OCI-M1 (cell line): ENCODE results near the gene NOS2.
A peak's percentile ranks its signal among the peaks of the same experiment; 100 is the strongest.
"Not testable (repeated sequence)": the region's sequence is repeated elsewhere in the genome, so short reads cannot be mapped to it uniquely, and the experiment has no call there.

Experiments
- DNase-seq: peaks from one replicate; lab custom pipeline; 2025; lab: John Stamatoyannopoulos, UW

Gene NOS2

DNA sequence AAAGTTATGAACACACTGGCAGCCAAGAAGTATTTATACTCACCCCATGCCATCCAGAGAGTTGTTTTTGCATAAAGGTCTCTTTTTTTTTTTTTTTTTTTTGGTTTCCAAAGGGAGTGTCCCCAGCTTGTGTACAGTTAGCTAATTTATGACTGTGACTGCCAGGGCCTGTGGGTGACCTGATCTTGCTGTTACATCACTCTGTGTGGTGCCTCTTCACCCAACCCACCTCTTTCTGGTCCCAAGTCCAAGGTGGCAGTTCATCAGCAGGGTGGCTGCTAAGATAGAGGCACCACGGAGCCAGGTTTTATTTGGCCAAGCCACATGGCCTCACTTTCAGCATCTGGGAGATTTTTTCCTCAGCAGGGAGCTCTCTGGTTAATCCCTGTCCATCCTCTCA is at the start of gene NOS2:
NOS2 (minus strand) TSS at position 8 of the 400 bp plus-strand sequence. CDS start 1,720 bp downstream, outside the sequence.
- DNase-seq, result no peak

DNA sequence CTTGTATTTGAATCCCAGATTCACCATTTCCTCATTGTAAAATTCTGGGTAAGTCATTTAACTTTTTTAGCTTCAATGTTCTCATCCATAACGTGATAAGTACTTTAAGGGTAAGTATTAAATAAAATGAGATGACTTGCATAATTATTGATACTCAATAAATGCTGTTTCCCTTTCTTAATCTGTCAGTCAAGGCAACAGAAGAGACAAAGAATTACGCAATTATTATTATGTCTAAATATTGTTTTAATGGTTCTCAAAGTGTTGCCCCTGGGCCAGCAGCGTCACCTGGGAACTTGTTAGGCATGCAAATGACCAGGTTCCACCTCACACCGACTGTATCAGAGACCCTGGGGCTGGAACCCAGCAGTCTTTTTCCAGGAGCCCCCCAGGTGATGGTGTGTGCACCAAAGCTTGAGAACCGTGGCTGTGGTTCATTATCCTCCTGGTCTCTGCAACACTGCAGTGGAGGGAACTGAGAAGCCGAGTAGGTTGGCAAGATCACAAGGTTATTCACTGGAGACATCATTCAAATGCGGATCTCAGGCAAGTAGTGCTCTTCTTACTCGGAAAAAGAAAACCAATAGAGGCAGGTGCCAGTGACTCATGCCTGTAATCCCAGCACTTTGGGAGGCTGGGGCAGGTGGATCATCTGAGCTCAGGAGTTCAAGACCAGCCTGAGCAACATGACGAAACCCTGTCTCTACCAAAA is 49.3 kb upstream of the NOS2 start:
- no peak for DNase-seq

DNA sequence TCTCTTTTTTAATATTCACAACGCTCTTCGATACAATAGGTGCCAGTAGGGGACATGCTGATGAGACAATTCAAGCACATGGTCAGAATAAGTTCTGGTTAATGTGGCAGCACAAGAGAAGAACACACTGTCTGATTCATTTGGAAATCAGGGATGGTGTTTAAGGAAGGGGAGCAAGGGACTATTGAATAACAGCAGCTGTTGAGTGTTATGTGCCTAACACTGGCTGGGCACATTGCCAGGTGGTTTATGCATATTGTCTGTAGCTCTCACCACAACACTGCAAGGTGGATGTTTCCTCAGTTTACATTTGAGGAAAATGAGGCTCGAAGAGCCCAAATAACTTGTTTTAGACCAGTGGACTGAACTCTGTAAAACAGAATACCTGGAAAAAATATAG is 48.6 kb upstream of the NOS2 start:
- no peak for DNase-seq

DNA sequence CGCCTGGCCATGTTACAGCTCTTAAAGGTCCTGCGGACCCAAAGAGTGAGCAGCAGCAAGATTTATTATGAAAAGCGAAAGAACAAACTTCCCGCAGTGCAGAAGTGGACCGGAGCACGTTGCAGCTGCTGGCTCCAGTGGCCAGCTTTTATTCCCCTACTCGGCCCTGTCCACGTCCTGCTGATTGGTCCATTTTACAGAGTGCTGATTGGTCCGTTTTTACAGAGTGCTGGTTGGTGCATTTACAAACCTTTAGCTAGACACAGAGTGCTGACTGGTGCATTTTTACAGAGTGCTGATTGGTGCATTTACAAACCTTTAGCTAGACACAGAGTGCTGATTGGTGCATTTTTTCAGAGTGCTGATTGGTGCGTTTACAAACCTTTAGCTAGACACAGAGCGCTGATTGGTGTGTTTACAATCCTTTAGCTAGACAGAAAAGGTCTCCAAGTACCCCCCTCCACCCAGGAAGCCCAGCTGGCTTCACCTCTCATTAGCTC is 46.5 kb upstream of the NOS2 start:
- DNase-seq, result not testable (repeated sequence)

DNA sequence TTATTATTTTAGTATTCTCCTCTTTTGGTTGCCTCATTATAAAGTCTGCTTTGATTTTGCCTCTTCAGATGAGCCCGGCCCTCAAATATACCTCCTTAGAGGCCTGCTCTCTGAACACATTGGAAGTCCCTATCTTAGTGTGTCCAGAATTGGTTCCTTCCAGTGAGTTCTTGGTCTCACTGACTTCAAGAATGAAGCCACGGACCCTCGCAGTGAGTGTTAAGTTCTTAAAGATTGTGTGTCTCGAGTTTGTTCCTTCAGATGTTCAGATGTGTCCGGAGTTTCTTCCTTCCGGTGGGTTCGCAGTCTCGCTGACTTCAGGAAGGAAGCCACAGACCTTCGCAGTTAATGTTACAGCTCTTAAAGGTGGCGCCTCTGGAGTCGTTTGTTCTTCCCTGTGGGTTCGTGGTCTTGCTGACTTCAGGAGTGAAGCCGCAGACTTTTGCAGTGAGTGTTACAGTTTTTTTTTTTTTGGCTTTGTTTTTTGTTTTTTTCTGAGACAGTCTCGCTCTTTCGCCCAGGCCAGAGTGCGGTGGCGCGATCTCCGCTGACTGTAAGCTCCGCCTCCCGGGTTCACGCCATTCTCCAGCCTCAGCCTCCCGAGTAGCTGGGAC is 45.8 kb upstream of the NOS2 start:
- no peak for DNase-seq

DNA sequence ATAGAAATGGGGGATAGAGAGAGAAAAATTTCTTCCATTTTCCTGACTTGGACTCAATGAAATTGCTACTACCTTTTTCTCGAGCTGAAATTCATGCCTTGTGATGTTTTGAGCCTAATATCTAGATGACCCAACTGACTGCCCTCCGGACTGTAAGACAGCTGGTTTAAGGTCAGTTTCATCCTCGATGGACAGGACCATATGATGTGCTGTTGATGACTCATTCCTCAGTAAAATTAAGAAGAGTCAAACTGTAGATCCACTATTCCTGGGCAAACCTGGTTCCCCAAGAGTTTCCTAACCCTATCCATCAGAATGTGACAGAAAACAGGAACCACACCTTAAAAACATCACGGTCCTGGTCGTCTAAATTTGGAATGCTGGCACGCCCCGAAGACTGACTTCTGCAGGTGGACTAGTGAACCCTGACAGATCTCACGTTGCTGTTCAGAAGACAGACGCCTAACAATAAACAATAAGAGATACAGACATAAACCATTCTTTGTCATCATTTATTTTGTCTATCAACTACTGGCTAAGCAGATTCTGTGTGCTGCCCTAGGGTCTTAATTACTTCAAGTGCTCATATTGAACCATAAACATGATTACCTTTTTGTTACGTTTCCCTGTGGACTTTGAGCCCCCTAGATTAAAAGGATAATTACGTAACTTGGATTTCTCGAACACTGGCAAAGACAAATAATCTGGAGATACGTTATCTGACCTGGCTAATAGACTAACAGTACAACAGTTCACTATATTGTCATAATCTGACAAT is 45.1 kb upstream of the NOS2 start:
- DNase-seq, result no peak

DNA sequence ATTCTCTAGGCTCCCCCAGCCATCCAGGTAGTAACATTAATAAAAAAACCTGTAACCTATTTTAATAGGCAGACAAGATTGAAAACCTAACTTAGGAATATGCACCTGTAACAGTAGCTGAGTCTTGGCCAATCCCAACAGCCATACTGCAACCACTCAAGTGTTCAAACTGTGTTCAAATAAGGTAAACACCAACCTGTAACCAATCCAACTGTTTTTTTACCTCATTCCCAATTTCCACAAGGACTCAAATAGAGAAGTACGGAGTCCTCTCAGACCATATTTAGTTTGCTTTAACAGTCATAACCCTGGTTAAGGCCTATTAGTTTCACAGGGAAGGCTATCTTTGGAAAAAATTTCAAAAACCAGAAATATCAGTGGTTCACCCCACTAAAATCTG is 40.4 kb upstream of the NOS2 start:
- no peak for DNase-seq

DNA sequence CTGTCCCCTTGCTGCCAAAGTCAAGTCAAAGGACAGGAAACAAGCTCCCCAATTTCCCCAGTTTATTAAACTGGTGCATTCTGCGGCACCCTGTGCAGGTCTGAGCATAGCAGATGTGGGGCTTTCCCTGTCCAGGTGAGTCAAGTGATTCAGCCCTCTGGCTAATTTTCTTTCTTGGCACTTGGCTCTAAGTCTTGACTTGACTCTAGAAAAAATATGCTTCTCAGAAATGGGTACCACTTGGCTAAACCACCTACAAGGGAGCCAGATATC is 40.0 kb upstream of the NOS2 start:
- DNase-seq, result not testable (repeated sequence)

DNA sequence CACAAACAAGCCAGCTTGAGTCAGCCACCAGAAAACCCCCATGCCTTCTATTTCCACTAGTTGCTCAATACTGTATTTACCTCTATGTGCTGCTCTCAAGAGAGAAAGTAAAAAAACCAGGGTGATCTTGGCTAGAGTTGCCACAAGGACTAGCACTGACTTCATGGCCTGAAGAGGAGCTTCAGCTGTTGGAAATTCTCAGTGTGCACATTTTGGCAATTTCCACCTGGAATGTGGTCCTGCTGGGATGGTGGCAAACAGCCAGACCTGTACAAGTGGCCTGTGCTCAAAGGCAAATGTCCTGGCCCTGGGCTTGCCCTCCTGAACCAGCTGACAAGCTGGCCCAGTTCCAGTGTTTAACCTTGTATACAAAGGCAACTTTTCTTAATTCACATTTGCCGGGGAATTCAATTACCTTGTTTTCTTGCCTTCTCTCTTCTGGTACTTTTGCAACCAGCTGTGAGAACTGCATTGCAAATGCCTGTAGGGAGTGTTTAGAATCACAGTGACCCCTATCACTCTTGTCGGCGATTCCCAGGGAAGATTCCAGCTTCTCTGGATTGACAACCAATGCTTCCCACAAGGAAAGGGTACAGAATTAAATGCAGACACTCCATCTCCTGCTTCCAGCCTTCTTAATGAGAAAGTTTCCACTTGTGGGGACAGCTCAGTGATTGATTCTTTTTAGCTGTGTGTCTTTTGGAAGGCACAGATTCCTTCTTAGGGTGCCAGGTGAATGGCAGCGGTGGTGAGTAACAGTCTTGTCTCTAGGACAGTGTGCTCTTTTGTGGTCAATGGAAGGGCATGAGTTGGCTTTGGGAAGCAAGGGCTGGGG is 39.5 kb upstream of the NOS2 start:
- not testable (repeated sequence) for DNase-seq

DNA sequence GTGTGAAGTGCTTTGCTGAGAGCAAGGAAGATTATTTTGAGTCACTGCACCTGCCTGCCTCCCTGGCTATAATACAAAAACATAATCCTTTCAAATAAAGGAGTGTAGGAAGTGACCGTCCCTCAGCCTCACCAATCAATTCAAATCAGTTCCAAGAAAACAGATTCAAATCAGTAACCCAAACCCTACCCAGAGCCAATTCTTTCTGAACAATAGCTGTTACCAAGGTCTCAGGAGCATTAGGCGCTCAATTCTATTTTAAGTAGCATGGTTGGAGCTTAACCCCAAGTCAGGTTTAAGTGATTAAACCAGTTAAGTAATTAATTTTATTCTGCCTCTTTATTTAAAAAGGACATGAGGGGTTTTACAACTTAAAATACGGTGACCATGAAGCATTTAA is 38.3 kb upstream of the NOS2 start:
- not testable (repeated sequence) for DNase-seq

DNA sequence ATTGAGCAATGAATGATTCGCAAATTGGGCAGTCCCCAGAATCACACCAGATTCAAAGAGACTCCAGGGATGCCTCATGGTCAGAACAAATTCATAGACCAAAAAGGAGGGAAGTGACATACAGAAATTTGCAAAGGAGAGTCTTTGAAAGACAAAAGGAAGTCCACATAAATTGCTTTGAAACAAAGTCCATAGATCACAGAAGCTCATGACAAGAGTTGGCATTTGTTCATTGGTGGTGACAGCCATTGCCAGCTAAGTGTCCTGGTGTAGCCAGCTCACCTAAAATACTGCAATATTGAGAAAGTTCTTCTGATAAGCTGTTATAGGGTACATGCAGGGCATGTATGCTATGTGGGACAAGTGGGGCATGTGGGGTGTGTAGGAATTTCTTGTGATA is 37.4 kb upstream of the NOS2 start:
- not testable (repeated sequence) for DNase-seq

DNA sequence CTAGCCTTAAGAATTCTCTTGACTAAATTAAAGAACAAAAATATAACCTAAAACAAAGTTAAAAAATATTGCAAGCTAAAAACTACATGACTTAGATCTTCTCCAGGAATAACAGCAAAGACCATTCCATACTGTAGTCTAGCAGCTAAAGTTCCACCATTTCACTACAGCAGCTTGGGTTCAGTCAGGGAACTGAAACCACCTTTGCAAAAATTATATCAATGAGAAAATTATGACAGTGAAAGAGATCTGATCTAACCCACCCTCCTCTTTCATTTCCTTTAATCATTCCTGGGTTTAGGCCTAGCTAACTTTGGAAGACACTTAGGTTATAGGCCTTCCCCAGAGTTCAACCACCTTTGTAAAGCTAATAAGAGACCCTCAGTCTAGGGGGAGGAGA is 36.3 kb upstream of the NOS2 start:
- no peak for DNase-seq

DNA sequence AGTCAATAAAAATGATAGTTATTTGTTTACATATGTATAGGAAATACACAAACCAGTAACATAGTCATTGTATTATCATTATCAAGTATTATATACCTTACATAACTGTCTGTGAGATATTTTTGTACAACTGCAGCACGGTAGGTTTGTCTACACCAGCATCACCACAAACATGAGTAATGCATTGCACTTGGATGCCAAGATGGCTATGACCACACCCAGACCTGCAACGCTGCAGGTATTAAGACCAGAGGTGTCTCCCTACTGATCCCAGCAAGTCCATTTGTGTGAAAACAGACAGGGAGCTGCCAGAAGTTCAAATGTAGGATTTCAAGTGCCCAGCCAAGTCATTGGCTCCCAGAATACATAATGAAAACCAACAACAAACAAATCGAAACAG is 34.2 kb upstream of the NOS2 start:
- DNase-seq, result no peak

DNA sequence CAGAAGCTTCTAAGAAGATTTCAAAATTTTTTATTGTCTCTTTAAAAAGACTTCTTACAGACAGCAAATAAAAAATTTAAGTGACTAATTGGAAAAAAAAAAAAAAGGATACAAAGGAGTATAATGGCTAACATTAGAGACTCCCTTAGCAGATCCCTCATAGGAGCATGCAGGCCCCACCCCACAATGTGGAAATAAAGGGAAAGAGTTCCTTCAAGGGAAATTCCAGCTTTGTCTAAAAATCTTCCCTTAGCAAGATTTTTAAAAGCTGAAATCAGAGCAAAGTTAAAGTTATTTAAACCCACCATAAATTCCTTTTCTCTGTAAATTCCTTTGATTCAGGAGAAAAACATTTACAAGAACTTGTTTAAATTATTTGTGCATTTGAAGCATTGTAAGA is 32.5 kb upstream of the NOS2 start:
- no peak for DNase-seq

DNA sequence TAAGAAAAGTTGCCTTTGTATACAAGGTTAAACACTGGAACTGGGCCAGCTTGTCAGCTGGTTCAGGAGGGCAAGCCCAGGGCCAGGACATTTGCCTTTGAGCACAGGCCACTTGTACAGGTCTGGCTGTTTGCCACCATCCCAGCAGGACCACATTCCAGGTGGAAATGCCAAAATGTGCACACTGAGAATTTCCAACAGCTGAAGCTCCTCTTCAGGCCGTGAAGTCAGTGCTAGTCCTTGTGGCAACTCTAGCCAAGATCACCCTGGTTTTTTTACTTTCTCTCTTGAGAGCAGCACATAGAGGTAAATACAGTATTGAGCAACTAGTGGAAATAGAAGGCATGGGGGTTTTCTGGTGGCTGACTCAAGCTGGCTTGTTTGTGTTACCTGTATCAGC is 29.6 kb upstream of the NOS2 start:
- DNase-seq, result not testable (repeated sequence)

DNA sequence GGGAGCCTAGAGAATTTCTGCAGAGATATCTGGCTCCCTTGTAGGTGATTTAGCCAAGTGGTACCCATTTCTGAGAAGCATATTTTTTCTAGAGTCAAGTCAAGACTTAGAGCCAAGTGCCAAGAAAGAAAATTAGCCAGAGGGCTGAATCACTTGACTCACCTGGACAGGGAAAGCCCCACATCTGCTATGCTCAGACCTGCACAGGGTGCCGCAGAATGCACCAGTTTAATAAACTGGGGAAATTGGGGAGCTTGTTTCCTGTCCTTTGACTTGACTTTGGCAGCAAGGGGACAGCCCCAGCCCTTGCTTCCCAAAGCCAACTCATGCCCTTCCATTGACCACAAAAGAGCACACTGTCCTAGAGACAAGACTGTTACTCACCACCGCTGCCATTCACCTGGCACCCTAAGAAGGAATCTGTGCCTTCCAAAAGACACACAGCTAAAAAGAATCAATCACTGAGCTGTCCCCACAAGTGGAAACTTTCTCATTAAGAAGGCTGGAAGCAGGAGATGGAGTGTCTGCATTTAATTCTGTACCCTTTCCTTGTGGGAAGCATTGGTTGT is 28.9 kb upstream of the NOS2 start:
- not testable (repeated sequence) for DNase-seq

DNA sequence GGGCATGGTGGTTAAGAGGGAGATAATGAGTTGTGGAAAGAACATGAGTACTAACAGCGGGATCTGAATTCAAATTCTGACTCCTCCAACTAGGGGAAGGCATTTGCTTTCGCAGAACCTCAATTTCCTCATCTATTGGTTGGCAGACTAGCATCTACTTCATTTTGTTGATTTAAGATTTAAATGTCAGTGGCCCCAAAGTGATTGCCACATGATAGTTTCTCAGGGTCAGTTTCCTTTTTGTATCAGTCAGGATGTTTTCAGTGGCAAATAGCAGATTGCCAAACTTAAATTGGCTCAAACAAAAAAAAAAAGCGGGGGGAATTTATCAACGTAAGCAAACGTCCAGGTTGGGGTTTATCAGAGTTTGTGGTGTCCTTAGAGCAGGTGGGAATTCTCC is 25.1 kb upstream of the NOS2 start:
- DNase-seq, result no peak

DNA sequence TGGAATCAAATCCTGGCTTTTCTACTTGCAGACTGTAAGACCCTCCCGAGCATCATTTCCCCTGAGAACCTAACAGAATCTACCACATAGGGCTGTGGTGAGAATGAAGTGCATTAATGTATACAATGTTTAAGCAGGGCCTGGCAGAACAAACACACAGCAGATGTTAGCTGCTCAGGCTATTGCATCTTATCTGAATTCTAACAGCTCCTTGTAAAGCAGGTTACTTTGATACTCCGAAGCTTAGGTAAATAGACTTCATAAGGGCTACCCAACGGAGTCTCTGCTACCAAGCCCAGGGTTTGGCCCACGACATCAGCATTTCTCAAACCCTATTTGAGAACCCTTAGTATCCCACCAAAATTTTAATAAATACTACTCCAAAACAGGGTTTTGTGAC is 24.4 kb upstream of the NOS2 start:
- DNase-seq, result no peak

DNA sequence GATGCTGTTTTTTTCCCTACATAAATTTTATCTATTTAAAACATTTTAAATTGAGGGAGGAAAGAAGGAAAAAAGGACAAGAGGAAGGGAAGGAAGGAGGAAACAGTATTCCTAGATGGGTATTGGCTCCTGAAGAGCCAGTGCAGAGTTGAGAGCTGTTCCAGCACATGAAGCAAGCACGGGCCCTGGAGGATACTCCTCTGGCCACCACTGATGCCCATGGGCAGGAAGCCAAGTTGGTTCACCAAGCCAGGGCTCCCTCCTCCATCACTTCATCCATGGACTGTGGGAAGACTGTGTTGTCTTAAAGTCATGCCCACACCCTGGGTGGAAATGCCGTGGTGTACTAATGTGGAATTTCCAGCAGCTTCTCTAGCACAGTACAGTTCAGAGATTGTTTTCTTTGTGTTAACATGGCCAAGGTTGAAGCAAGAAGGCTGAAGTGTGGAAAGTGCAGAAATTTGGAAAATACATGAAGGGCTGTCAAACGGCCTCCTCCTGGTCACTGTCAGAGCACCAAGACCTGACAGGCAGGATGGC is 23.9 kb upstream of the NOS2 start:
- DNase-seq, result no peak

DNA sequence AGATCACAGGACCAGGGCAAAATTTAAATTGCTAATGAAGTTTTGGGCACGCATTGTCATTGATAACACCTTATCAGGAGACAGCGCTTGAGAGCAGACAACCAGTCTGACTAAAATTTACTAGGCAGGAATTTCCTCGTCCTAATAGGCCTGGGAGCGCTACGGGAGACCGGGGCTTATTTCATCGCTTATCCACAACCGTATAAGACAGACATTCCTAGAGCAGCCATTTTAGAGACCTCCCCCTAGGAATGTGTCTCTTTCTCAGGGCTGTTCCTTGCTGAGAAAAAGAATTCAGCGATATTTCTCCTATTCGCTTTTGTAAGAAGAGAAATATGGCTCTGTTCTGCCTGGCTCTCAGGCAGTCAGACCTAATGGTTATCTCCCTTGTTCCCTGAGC is 21.8 kb upstream of the NOS2 start:
- DNase-seq, result peak; percentile 42

DNA sequence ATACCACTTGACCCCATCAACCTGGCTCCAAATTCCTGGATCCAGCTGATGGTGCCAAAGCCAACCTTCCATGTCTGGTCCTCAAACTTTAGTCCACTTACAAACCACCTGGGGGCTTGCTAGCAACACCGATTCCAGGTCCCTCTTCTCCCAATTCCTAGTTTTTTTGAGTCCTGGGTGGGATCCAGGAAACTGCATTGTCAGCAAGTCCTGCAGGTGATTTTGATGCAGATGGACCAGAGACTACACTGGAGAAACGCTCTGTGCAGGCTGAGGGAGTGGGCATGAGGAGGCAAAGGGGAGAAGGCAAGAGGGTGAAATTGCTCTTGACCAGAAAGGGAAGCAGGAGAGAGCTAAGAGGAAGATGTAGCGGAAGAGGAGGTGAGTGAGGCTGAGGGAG is 21.0 kb upstream of the NOS2 start:
- DNase-seq, result no peak

DNA sequence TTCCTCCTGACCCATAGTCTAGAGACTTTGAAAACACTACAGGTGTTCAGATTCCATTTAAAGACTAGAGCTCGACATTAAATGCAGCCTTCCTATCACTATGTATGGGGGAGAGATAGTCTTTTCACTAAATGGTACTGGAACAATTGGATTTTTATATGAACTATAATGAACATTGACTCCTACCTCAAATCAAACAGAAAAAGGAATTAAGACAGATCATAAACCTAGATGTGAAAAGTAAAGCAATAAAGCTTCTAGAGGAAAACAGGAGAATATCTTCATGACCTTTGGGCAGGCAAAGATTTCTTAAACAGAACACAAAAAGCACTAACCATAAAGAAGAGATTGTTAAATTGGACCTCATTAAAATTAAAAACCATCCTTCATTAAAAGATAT is 18.8 kb upstream of the NOS2 start:
- DNase-seq, result no peak
